Suprapubic skin (tissue), 4 donors: Measurements from ENCODE around the gene OR4D9. TPM values are rescaled to one million over a fixed set of nuclear protein-coding genes. Genes with fewer than 3 reads are reported as not detected.
"Not testable (repeated sequence)": the region's sequence is repeated elsewhere in the genome, so short reads cannot be mapped to it uniquely, and the experiment has no call there.

Experiments
- DNase-seq, 2 donors: peaks; one replicate each; pipeline ENCODE4 v3.0.0-alpha.2; 2019; ENCODE audit warnings: low spot score in 2 of 2
- H3K27ac ChIP-seq: fragments of 200-600 bp; sonication (generic); one replicate; pipeline ENCODE4 v1.5.1; 2019
- H3K27me3 ChIP-seq: fragments of 200-600 bp; sonication (generic); one replicate; pipeline ENCODE4 v1.5.1; 2019
- H3K36me3 ChIP-seq: fragments of 200-600 bp; sonication (generic); one replicate; pipeline ENCODE4 v1.5.1; 2019
- H3K4me1 ChIP-seq: fragments of 200-600 bp; sonication (generic); one replicate; pipeline ENCODE4 v1.5.1; 2019
- H3K4me3 ChIP-seq: fragments of 200-600 bp; sonication (generic); one replicate; pipeline ENCODE4 v1.5.1; 2019; ENCODE audit warnings: mild to moderate bottlenecking
- H3K9me3 ChIP-seq: fragments of 200-600 bp; sonication (generic); one replicate; pipeline ENCODE4 v1.5.1; 2019
- EP300 ChIP-seq: sonication (generic); formaldehyde crosslinking; IDR thresholded peaks from one replicate; pipeline ENCODE4 v1.6.1; 2017; ENCODE audit warnings: antibody characterized with exemption
- POLR2A ChIP-seq, 2 donors: fragments of 450-650 bp; IDR thresholded peaks; one replicate each; pipeline ENCODE4 v1.6.1; 2017; ENCODE audit warnings: antibody characterized with exemption in 2 of 2, mild to moderate bottlenecking in 2 of 2, moderate library complexity in 2 of 2
- POLR2AphosphoS5 ChIP-seq, 3 donors: sonication (generic); formaldehyde crosslinking; IDR thresholded peaks; one replicate each; pipeline ENCODE4 v1.6.1; 2017; ENCODE audit warnings: antibody characterized with exemption in 3 of 3
- WGBS: methylation state at CpG from one replicate; pipeline ENCODE4 v1.1.5; 2018; 5-methylcytosine and 5-hydroxymethylcytosine counted together
- total RNA-seq, 4 donors: library from RNA; depleted of rRNA; stranded (reverse); fragments of >200 nt; gene quantifications; one replicate each; pipeline ENCODE4 v1.1.0, GENCODE V29; 2016
- TF ChIP-seq, protein P1 (sequence below), 2 donors: fragments of 200-600 bp in 1 of 2; fragments of 450-650 bp in 1 of 2; sonication (generic) in 1 of 2; IDR thresholded peaks; one replicate each; pipeline ENCODE4 v1.5.1; 2016 to 2019; ENCODE audit warnings: antibody characterized with exemption in 2 of 2, mild to moderate bottlenecking in 1 of 2, moderate library complexity in 1 of 2

Gene OR4D9
- total RNA-seq, 4 donors from 2014 or later, result not detected

DNA sequence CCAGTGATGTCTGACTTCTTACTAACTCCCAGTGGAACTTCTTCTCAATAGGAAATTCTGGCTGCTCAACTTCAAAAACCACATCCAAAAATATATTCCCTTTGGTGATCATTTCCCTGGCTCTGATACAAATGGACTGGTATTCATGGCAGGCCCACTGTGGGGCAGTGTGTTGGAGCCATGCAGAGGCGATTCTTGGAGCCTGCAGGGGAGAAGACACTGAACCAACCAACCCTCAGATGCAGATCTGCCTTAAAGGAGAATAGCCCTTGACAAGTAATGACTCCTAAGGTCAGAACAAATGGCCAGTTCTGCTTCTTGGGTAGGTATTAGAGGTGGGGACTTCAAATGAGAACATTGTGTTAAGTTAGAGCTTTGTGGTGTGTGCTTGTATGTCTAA is 12.2 kb downstream of the OR4D9 start:
- TF ChIP-seq POLR2AphosphoS5 (IDR thresholded peaks at IDR 0.05), result no peak
- TF ChIP-seq POLR2A (IDR thresholded peaks at IDR 0.05), result no peak
- TF ChIP-seq, protein P1, sequence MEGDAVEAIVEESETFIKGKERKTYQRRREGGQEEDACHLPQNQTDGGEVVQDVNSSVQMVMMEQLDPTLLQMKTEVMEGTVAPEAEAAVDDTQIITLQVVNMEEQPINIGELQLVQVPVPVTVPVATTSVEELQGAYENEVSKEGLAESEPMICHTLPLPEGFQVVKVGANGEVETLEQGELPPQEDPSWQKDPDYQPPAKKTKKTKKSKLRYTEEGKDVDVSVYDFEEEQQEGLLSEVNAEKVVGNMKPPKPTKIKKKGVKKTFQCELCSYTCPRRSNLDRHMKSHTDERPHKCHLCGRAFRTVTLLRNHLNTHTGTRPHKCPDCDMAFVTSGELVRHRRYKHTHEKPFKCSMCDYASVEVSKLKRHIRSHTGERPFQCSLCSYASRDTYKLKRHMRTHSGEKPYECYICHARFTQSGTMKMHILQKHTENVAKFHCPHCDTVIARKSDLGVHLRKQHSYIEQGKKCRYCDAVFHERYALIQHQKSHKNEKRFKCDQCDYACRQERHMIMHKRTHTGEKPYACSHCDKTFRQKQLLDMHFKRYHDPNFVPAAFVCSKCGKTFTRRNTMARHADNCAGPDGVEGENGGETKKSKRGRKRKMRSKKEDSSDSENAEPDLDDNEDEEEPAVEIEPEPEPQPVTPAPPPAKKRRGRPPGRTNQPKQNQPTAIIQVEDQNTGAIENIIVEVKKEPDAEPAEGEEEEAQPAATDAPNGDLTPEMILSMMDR (IDR thresholded peaks at IDR 0.05), result no peak
- no peak for TF ChIP-seq EP300
- no peaks in the 10 kb centered on the region for H3K9me3 ChIP-seq
- no peaks in the 10 kb centered on the region for H3K4me1 ChIP-seq
- H3K4me3 ChIP-seq, result no peak overlapping the region
- H3K27ac ChIP-seq, result no peak overlapping the region
- H3K36me3 ChIP-seq, result no peaks in the 10 kb centered on the region
- DNase-seq, result no peak
- WGBS, result 14% methylated on average over 1 of the region's 1 CpG
- no peaks in the 10 kb centered on the region for H3K27me3 ChIP-seq

DNA sequence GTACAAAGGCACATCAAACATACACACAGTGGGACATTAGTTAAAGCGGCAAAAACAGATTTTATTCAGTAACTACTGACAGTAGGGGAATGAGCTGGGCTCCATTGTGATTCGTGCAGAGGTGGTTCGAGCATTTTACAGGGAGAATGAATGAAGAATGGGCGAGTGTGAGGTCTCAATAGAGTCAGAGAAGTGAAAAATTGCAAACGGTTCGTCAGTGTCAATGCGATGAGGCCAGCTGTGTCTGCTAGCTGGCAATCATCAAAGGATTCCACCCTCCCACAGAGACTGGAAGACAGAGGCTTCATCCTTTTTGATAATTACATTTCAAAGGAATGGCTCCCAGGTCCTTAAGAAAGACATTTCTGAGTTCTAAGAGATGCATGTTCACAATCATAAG is 17.4 kb downstream of the OR4D9 start:
- H3K4me3 ChIP-seq, result no peak overlapping the region

DNA sequence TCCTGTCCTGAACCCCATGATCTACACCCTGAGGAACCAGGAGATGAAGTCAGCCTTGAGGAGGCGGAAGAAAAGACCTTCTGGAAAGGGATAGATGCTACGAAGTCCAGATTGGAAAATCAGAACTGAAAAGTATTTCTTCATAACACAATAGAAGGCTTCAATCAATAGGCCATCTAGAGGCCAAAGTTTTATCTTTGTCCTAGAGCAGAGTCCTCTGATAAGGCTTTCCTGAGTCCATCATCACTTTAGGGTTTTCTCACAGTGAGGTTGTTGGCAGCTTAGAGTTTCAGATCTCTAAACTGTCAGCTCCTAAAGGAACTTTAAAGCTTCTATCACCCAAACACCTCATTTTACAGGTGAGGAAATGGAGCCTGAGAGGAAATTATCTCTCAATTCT is 21.3 kb downstream of the OR4D9 start:
- Histone ChIP-seq H3K36me3 (no peaks in the 10 kb centered on the region), H3K4me1 (no peaks in the 10 kb centered on the region)
- no peak for DNase-seq

More for the DNA sequence above, 17.4 kb downstream of the OR4D9 start:
- Histone ChIP-seq H3K27me3 (no peaks in the 10 kb centered on the region), H3K27ac (no peak overlapping the region), H3K4me1 (no peaks in the 10 kb centered on the region), H3K9me3 (no peaks in the 10 kb centered on the region), H3K36me3 (no peaks in the 10 kb centered on the region)
- TF ChIP-seq POLR2AphosphoS5 (IDR thresholded peaks at IDR 0.05), result no peak
- TF ChIP-seq POLR2A (IDR thresholded peaks at IDR 0.05), result no peak
- no peak for TF ChIP-seq EP300
- TF ChIP-seq, protein P1 (IDR thresholded peaks at IDR 0.05), result no peak
- DNase-seq, result no peak
- 55% methylated on average over 7 of the region's 7 CpGs for WGBS

DNA sequence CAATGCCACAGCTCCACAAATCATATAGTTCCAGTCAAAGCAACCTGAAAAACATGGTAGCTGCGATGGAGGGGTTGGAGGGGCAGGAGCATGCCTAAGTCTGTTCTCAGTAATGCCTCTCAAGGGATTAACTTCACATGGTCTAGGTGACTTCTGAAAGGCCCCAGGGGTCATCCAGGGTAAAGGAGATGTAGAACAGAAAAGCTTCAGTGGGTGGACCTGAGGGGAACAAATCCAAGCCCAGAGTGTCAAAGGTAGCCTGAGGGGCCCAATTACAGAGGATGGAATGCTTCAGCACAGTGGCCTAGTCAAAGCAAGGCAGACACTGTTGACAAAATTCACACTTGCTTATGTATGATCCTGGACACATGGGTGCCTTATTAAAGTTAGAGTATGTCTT is 23.3 kb downstream of the OR4D9 start:
- no peak overlapping the region for H3K27ac ChIP-seq
- H3K36me3 ChIP-seq, result no peaks in the 10 kb centered on the region
- no peak for DNase-seq
- H3K27me3 ChIP-seq, result no peaks in the 10 kb centered on the region
- H3K4me3 ChIP-seq, result no peak overlapping the region
- TF ChIP-seq, protein P1 (IDR thresholded peaks at IDR 0.05), result no peak
- TF ChIP-seq EP300, result no peak
- TF ChIP-seq POLR2AphosphoS5 (IDR thresholded peaks at IDR 0.05), result no peak
- TF ChIP-seq POLR2A (IDR thresholded peaks at IDR 0.05), result no peak
- no peaks in the 10 kb centered on the region for H3K4me1 ChIP-seq
- WGBS, result 60% methylated on average over 1 of the region's 1 CpG
- no peaks in the 10 kb centered on the region for H3K9me3 ChIP-seq

More for the DNA sequence above, 21.3 kb downstream of the OR4D9 start:
- Histone ChIP-seq H3K9me3 (no peaks in the 10 kb centered on the region), H3K27ac (no peak overlapping the region), H3K4me3 (no peak overlapping the region), H3K27me3 (no peaks in the 10 kb centered on the region)
- WGBS, result 88% methylated on average over 2 of the region's 2 CpGs
- TF ChIP-seq POLR2A (IDR thresholded peaks at IDR 0.05) (no peak), EP300 (no peak), POLR2AphosphoS5 (IDR thresholded peaks at IDR 0.05) (no peak)
- TF ChIP-seq, protein P1 (IDR thresholded peaks at IDR 0.05), result no peak

DNA sequence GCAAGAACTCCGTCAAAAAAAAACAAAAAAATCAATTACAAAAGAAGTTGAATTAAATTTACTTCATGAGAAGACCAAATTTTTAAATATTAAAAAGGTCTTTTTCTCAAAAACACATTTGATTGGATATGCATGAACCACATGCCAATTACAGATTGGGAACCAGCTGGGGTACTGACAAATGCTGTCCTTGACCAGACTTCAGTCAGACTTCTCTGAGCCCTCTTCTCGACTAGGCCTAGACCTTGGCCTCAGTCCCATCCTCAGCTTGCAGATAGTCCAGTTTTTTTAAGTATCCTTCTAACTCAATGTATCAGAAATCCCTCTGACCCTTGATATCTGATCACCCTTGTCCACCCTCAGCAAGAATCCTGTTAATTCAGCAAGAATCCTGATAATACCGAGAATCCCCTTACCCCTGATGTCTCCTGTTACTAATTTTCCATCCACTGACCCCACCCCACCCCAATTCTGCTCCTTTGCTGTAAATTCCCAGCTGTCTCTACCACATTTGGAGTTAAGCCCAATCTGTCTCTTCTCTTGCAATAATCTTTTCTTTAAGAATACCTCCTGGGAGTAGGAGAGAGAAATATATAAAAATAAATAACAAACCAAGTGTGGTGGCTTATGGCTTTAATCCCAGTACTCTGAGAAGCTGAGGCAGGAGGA is 30.9 kb downstream of the OR4D9 start:
- Histone ChIP-seq H3K4me3 (no peak overlapping the region), H3K27me3 (no peaks in the 10 kb centered on the region), H3K36me3 (no peaks in the 10 kb centered on the region), H3K4me1 (no peaks in the 10 kb centered on the region), H3K9me3 (no peaks in the 10 kb centered on the region), H3K27ac (no peak overlapping the region)
- WGBS, result 70% methylated on average over 3 of the region's 3 CpGs
- no peak for DNase-seq
- TF ChIP-seq POLR2AphosphoS5 (IDR thresholded peaks at IDR 0.05) (no peak), EP300 (no peak), POLR2A (IDR thresholded peaks at IDR 0.05) (no peak)
- TF ChIP-seq, protein P1 (IDR thresholded peaks at IDR 0.05), result no peak

DNA sequence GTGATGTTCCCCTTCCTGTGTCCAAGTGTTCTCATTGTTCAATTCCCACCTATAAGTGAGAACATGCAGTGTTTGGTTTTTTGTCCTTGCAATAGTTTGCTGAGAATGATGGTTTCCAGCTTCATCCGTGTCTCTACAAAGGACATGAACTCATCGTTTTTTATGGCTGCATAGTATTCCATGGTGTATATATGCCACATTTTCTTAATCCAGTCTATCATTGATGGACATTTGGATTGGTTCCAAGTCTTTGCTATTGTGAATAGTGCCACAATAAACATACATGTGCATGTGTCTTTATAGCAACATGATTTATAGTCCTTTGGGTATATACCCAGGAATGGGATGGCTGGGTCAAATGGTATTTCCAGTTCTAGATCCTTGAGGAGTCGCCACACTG is 32.4 kb downstream of the OR4D9 start:
- not testable (repeated sequence) for H3K36me3 ChIP-seq, H3K9me3 ChIP-seq, H3K4me1 ChIP-seq, DNase-seq, H3K27ac ChIP-seq, H3K4me3 ChIP-seq, H3K27me3 ChIP-seq
- WGBS, result 92% methylated on average over 3 of the region's 3 CpGs
